Stomach smooth muscle (tissue), 2 donors: ENCODE data around the gene RBM6.

Source experiments
- H3K27ac ChIP-seq: one replicate; pipeline ENCODE4 v1.7.0; 2013; ENCODE audit warnings: mild to moderate bottlenecking, low read length, inconsistent platforms
- H3K27me3 ChIP-seq, 2 donors: one replicate each; pipeline ENCODE4 v1.7.0; 2013; ENCODE audit warnings: low read length in 2 of 2; ENCODE audit not compliant: insufficient read depth in 2 of 2, control insufficient read depth in 1 of 2
- H3K36me3 ChIP-seq, 2 donors: one replicate each; pipeline ENCODE4 v1.7.0; 2013; ENCODE audit warnings: low read length in 2 of 2; ENCODE audit not compliant: control insufficient read depth in 2 of 2, insufficient read depth in 2 of 2
- H3K4me1 ChIP-seq: one replicate; pipeline ENCODE4 v1.7.0; 2013; ENCODE audit warnings: low read length; ENCODE audit not compliant: control insufficient read depth, insufficient read depth
- H3K4me3 ChIP-seq, 2 donors: one replicate each; pipeline ENCODE4 v1.7.0; 2013; ENCODE audit warnings: low read length in 2 of 2
- H3K9ac ChIP-seq, 2 donors: one replicate each; pipeline ENCODE4 v1.7.0; 2013; ENCODE audit warnings: low read length in 2 of 2, mild to moderate bottlenecking in 1 of 2
- H3K9me3 ChIP-seq, 2 donors: one replicate each; pipeline ENCODE4 v1.7.0; 2013; ENCODE audit warnings: low read length in 2 of 2; ENCODE audit not compliant: control insufficient read depth in 2 of 2
- donor health status: healthy.
- donor health status: Pancreatic carcinoma.

Gene RBM6

DNA sequence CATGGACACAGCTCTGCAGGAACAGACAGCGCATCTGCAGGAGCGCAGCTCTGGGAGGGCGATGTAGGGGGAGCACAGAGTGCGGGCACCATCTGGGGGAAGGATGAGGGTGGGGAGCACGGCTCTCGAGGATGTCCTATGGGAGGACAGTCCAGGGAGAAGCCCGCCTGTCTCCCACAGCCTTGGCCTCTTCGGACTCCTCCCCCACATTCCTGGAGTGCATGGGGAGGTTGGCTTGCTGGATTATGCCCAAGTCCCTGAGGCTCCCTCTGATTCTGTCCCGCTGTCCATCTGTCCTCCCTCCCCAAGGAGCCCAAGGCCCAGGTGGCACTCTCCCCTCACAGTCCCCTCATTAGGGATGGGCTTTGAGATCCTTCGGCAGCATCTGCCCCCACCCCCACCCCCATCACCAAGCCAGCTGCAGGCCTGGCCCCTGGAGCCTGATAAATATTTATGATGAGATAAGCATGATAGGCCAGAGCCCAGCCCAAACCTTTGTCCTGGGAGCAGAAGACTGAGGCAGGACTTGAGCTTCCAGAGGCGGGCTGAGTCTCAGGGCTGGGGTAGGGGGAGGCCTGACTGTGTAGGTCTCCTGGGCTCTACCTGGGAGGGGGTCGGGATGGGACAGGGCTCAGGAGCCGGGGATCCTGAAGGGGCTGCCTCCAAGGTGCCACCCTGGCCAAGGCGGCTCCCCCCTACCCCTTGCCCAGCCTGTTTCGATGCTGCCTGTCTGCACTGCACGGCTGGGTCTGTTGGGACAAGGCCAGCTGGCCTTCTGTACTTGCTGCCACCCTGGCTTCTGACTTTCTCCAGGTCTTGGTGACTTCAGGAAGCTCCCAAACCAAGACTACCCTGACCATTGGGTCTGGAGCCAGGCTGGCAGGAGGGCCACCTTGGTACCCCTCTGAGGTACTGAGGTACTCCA, 186.6 kb downstream of the RBM6 start:
- Histone ChIP-seq H3K9me3 (no peaks in the 10 kb centered on the region), H3K9ac (peak overlapping the region in 1 of 2 donors; percentile 13), H3K4me3 (no peak overlapping the region), H3K27ac (no peak overlapping the region), H3K4me1 (peaks cover 31% of the 10 kb centered on the region), H3K27me3 (no peaks in the 10 kb centered on the region), H3K36me3 (no peaks in the 10 kb centered on the region)
